ENCODE measurements around the gene CPED1.

CPED1 gene

GRCh38 chr7:120998520-120998919, 10.0 kb downstream of the CPED1 start:
- Histone ChIP-seq H3K4me3 (ENCODE audit: low read depth, low read length) (no peak overlapping the region), H3K36me3 (no peaks in the 10 kb centered on the region), H3K9me3 (ENCODE audit: severe bottlenecking) (no peaks in the 10 kb centered on the region), H3K27ac (no peak overlapping the region), H3K27me3 (ENCODE audit: insufficient read depth, low read depth, severe bottlenecking) (no peaks in the 10 kb centered on the region)
- no peak for DNase-seq
- TF ChIP-seq CTCF (IDR thresholded peaks at IDR 0.05; ENCODE audit: low read depth, low read length): no peak

GRCh38 chr7:120998996-120999565, 10.6 kb downstream of the CPED1 start:
- no peak overlapping the region for H3K4me3 ChIP-seq (ENCODE audit: low read depth, low read length)
- H3K27me3 ChIP-seq (ENCODE audit: insufficient read depth, low read depth, severe bottlenecking): no peaks in the 10 kb centered on the region
- DNase-seq: no peak
- no peak overlapping the region for H3K27ac ChIP-seq
- H3K9me3 ChIP-seq (ENCODE audit: severe bottlenecking): no peaks in the 10 kb centered on the region
- H3K36me3 ChIP-seq: no peaks in the 10 kb centered on the region
- TF ChIP-seq CTCF (IDR thresholded peaks at IDR 0.05; ENCODE audit: low read depth, low read length): no peak

- H3K36me3 ChIP-seq: no peaks in the 10 kb centered on the region
- H3K4me3 ChIP-seq (ENCODE audit: low read depth, low read length): no peak overlapping the region
- H3K27me3 ChIP-seq (ENCODE audit: insufficient read depth, low read depth, severe bottlenecking): no peaks in the 10 kb centered on the region
- H3K9me3 ChIP-seq (ENCODE audit: severe bottlenecking): no peaks in the 10 kb centered on the region
- TF ChIP-seq CTCF (IDR thresholded peaks at IDR 0.05; ENCODE audit: low read depth, low read length): no peak
- no peak for DNase-seq
- no peak overlapping the region for H3K27ac ChIP-seq
Observed at GRCh38 chr7:121000081-121000983, 11.8 kb downstream of the CPED1 start.

GRCh38 chr7:121001234-121001906, 12.9 kb downstream of the CPED1 start:
- H3K27ac ChIP-seq: no peak overlapping the region
- no peak overlapping the region for H3K4me3 ChIP-seq (ENCODE audit: low read depth, low read length)
- DNase-seq: no peak
- no peaks in the 10 kb centered on the region for H3K36me3 ChIP-seq
- no peaks in the 10 kb centered on the region for H3K27me3 ChIP-seq (ENCODE audit: insufficient read depth, low read depth, severe bottlenecking)
- no peaks in the 10 kb centered on the region for H3K9me3 ChIP-seq (ENCODE audit: severe bottlenecking)
- TF ChIP-seq CTCF (IDR thresholded peaks at IDR 0.05; ENCODE audit: low read depth, low read length): no peak

- H3K27me3 ChIP-seq (ENCODE audit: insufficient read depth, low read depth, severe bottlenecking): no peaks in the 10 kb centered on the region
- no peak overlapping the region for H3K4me3 ChIP-seq (ENCODE audit: low read depth, low read length)
- H3K36me3 ChIP-seq: no peaks in the 10 kb centered on the region
- H3K9me3 ChIP-seq (ENCODE audit: severe bottlenecking): no peaks in the 10 kb centered on the region
- no peak overlapping the region for H3K27ac ChIP-seq
- TF ChIP-seq CTCF (IDR thresholded peaks at IDR 0.05; ENCODE audit: low read depth, low read length): no peak
- no peak for DNase-seq
Observed at GRCh38 chr7:121002048-121002756, 13.7 kb downstream of the CPED1 start.
